Natural killer cell (primary cell): ENCODE results near the gene DSCAML1. TPM values are rescaled to one million over a fixed set of nuclear protein-coding genes. Genes with fewer than 3 reads are reported as not detected.

Experiments
- ATAC-seq, 3 donors: fragments of 150-1000 bp in 2 of 3; fragments of 200-7000 bp in 1 of 3; cut with Tn5 transposase; 1 replicate in 1 of 3; 2 replicates in 2 of 3; pipeline ENCODE4 v1.10.0; 2021; ENCODE audit warnings: mild to moderate bottlenecking in 2 of 3, moderate library complexity in 2 of 3
- DNase-seq, 2 donors: peaks; one replicate each; pipeline versions ENCODE4 v3.0.0 to v3.0.0-alpha.2; 2013 to 2021; ENCODE audit warnings: mixed read lengths in 1 of 2
- H3K27ac ChIP-seq: one replicate; pipeline ENCODE4 v1.5.1; 2013; ENCODE audit warnings: mild to moderate bottlenecking, low read length
- H3K27me3 ChIP-seq: one replicate; pipeline ENCODE4 v1.6.1; 2013; ENCODE audit warnings: low read length; ENCODE audit not compliant: control insufficient read depth, insufficient read depth
- H3K36me3 ChIP-seq: one replicate; pipeline ENCODE4 v1.6.1; 2013; ENCODE audit warnings: low read length; ENCODE audit not compliant: control insufficient read depth, insufficient read depth
- H3K4me1 ChIP-seq: one replicate; pipeline ENCODE4 v1.6.1; 2013; ENCODE audit warnings: low read length; ENCODE audit not compliant: control insufficient read depth, insufficient read depth
- H3K4me3 ChIP-seq: one replicate; pipeline ENCODE4 v1.5.1; 2013; ENCODE audit warnings: low read length
- H3K9me3 ChIP-seq: one replicate; pipeline ENCODE4 v1.6.1; 2013; ENCODE audit warnings: low read length; ENCODE audit not compliant: control insufficient read depth, insufficient read depth
- H3K27ac Mint-ChIP-seq, 2 donors: one replicate each; pipeline ENCODE4 v1.8.0; 2022; ENCODE audit warnings: mild to moderate bottlenecking in 2 of 2, mixed read lengths in 2 of 2, moderate library complexity in 1 of 2
- H3K27me3 Mint-ChIP-seq, 2 donors: one replicate each; pipeline ENCODE4 v1.8.0; 2022; ENCODE audit warnings: low read depth in 2 of 2, mixed read lengths in 2 of 2
- H3K36me3 Mint-ChIP-seq: one replicate; pipeline ENCODE4 v1.8.0; 2022; ENCODE audit warnings: mixed read lengths
- H3K4me1 Mint-ChIP-seq, 2 donors: one replicate each; pipeline ENCODE4 v1.8.0; 2022; ENCODE audit warnings: mixed read lengths in 2 of 2
- H3K4me3 Mint-ChIP-seq: one replicate; pipeline ENCODE4 v1.8.0; 2022; ENCODE audit warnings: mild to moderate bottlenecking, moderate library complexity, mixed read lengths
- H3K9me3 Mint-ChIP-seq, 2 donors: one replicate each; pipeline ENCODE4 v1.8.0; 2022; ENCODE audit warnings: mixed read lengths in 2 of 2
- CTCF ChIP-seq: fragments of 200-600 bp; IDR thresholded peaks from one replicate; pipeline ENCODE4 v1.8.0; 2022; ENCODE audit warnings: antibody characterized with exemption
- WGBS: methylation state at CpG from one replicate; pipeline ENCODE4 v1.1.7; 2013; ENCODE audit warnings: missing lambda C conversion rate; ENCODE audit not compliant: insufficient coverage; 5-methylcytosine and 5-hydroxymethylcytosine counted together
- intact Hi-C: fragments of 100-400 bp; cut with micrococcal nuclease; formaldehyde crosslinking; loops from one replicate; pipeline ENCODE4 v1.14.2; 2022
- total RNA-seq, 4 donors: library from RNA; stranded (reverse); fragments of 120-200 nt in 1 of 4; gene quantifications; one replicate each; pipeline versions ENCODE4 v1.2.3 to v1.2.4, GENCODE V29; 2013 to 2022

Gene DSCAML1
- total RNA-seq, 3 donors from 2014 or later (not counting 1 experiment from before 2014, with no cell fraction given) = 0.66 TPM; not detected in 2

- WGBS = 100% methylated on average over 1 of the region's 1 CpG
- no peak for TF ChIP-seq CTCF
- H3K4me1 Mint-ChIP-seq = no peaks in the 10 kb centered on the region
- H3K27me3 Mint-ChIP-seq = peaks cover 10 to 21% of the 10 kb centered on the region in 2 donors
- no peaks in the 10 kb centered on the region for H3K36me3 ChIP-seq
- H3K27ac ChIP-seq = no peak overlapping the region
- no peaks in the 10 kb centered on the region for H3K36me3 Mint-ChIP-seq
- DNase-seq = no peak
- no peaks in the 10 kb centered on the region for H3K9me3 Mint-ChIP-seq
- no peak for ATAC-seq
- no peaks in the 10 kb centered on the region for H3K27me3 ChIP-seq
- intact Hi-C loops = no loop called here
- no peaks in the 10 kb centered on the region for H3K9me3 ChIP-seq
- H3K27ac Mint-ChIP-seq = no peak overlapping the region
- no peak overlapping the region for H3K4me3 ChIP-seq
- no peak overlapping the region for H3K4me3 Mint-ChIP-seq
- no peaks in the 10 kb centered on the region for H3K4me1 ChIP-seq
Observed at GRCh38 chr11:117681438-117681837, 115.6 kb downstream of the DSCAML1 start.

GRCh38 chr11:117679461-117679860 lies 117.6 kb downstream of the DSCAML1 start:
- no peak overlapping the region for H3K4me3 ChIP-seq
- no peaks in the 10 kb centered on the region for H3K4me1 Mint-ChIP-seq
- H3K27ac Mint-ChIP-seq = no peak overlapping the region
- H3K9me3 ChIP-seq = no peaks in the 10 kb centered on the region
- 78% methylated on average over 3 of the region's 3 CpGs for WGBS
- H3K4me1 ChIP-seq = no peaks in the 10 kb centered on the region
- H3K9me3 Mint-ChIP-seq = no peaks in the 10 kb centered on the region
- H3K36me3 ChIP-seq = no peaks in the 10 kb centered on the region
- H3K27me3 Mint-ChIP-seq = peaks cover 14 to 30% of the 10 kb centered on the region in 2 donors
- TF ChIP-seq CTCF = no peak
- ATAC-seq = no peak
- H3K27ac ChIP-seq = no peak overlapping the region
- H3K36me3 Mint-ChIP-seq = no peaks in the 10 kb centered on the region
- H3K27me3 ChIP-seq = no peaks in the 10 kb centered on the region
- H3K4me3 Mint-ChIP-seq = no peak overlapping the region
- DNase-seq = no peak
- intact Hi-C loops = no loop called here

- no peaks in the 10 kb centered on the region for H3K36me3 Mint-ChIP-seq
- Histone ChIP-seq H3K4me3 (no peak overlapping the region), H3K27me3 (no peaks in the 10 kb centered on the region), H3K36me3 (no peaks in the 10 kb centered on the region), H3K27ac (no peak overlapping the region), H3K9me3 (no peaks in the 10 kb centered on the region), H3K4me1 (no peaks in the 10 kb centered on the region)
- 92% methylated on average over 18 of the region's 18 CpGs for WGBS
- no peak overlapping the region for H3K27ac Mint-ChIP-seq
- no peak for DNase-seq
- H3K27me3 Mint-ChIP-seq = peaks cover 14 to 30% of the 10 kb centered on the region in 2 donors
- H3K4me3 Mint-ChIP-seq = no peak overlapping the region
- no peak for TF ChIP-seq CTCF
- intact Hi-C loops = no loop called here
- H3K4me1 Mint-ChIP-seq = no peaks in the 10 kb centered on the region
- no peak for ATAC-seq
- no peaks in the 10 kb centered on the region for H3K9me3 Mint-ChIP-seq
Observed at GRCh38 chr11:117678658-117679406, 118.2 kb downstream of the DSCAML1 start.
